LNCaP clone FGC (cell line): ENCODE data around the gene ZCCHC2.
A peak's percentile ranks its signal among the peaks of the same experiment; 100 is the strongest.

ENCODE experiments used
- DNase-seq: peaks from one replicate; pipeline ENCODE4 v3.0.0-alpha.2; 2011; ENCODE audit warnings: low read depth
- H3K4me3 ChIP-seq: 2 replicates; pipeline ENCODE4 v1.5.1; 2011; ENCODE audit warnings: mild to moderate bottlenecking, low read depth, low read length, control low read depth
- TF ChIP-seq, protein P1 (sequence below): IDR thresholded peaks from 2 replicates; pipeline ENCODE4 v1.5.1; 2012; ENCODE audit warnings: mild to moderate bottlenecking; ENCODE audit not compliant: control insufficient read depth, insufficient read depth; ENCODE audit errors: extremely low read depth

Gene ZCCHC2

DNA sequence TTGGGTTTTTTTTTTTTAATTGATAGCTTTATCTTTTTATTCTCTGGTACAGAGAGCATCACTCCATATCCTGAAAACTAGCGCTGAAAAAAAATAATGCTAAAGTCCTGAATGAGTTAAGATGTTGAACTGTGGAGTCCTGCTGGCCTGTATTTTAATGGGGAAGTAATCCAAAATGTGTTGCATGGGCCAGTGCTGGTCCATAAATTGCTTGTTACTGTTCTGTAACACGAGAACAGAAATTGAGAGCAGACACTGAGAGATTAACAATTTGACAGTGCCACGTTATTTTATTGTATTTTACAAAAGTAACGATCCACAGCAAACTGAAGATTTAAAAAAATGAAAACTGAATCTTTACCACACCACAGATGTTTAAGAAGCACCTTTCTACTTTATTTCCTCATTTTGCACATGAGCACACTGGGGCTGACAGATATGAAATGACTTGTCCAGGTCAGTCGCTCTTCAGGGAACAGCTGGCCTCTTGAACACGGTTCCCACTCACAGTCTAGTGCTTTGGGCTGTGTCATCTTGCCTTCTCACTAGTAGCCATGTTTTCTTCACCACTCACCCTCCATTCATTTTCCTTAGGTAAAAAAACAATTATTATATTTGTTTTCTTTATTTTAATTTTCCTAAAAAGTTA, 35.3 kb downstream of the ZCCHC2 start:
- no peak for DNase-seq
- no peak overlapping the region for H3K4me3 ChIP-seq
- TF ChIP-seq, protein P1, sequence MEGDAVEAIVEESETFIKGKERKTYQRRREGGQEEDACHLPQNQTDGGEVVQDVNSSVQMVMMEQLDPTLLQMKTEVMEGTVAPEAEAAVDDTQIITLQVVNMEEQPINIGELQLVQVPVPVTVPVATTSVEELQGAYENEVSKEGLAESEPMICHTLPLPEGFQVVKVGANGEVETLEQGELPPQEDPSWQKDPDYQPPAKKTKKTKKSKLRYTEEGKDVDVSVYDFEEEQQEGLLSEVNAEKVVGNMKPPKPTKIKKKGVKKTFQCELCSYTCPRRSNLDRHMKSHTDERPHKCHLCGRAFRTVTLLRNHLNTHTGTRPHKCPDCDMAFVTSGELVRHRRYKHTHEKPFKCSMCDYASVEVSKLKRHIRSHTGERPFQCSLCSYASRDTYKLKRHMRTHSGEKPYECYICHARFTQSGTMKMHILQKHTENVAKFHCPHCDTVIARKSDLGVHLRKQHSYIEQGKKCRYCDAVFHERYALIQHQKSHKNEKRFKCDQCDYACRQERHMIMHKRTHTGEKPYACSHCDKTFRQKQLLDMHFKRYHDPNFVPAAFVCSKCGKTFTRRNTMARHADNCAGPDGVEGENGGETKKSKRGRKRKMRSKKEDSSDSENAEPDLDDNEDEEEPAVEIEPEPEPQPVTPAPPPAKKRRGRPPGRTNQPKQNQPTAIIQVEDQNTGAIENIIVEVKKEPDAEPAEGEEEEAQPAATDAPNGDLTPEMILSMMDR = no peak

DNA sequence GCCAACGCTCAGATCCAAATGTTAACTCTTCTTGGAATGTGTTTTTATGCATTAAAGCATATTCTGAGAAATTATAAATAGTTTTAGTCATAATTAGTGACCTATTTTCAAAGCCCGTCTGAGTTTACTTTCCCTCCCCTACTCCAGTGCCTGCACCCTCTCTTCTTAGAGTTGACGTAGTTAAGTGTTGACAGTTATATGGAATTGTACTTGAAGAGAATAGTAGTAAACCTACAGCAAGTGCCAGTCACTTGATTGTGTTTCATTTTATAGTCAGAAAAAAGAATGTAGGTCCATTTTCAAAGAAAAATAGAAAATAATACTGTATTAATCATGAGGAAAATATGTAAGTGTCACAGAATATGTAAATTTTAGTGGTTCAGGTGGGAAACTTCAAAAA, 41.2 kb downstream of the ZCCHC2 start:
- no peak for DNase-seq
- TF ChIP-seq, protein P1 = no peak
- no peak overlapping the region for H3K4me3 ChIP-seq

DNA sequence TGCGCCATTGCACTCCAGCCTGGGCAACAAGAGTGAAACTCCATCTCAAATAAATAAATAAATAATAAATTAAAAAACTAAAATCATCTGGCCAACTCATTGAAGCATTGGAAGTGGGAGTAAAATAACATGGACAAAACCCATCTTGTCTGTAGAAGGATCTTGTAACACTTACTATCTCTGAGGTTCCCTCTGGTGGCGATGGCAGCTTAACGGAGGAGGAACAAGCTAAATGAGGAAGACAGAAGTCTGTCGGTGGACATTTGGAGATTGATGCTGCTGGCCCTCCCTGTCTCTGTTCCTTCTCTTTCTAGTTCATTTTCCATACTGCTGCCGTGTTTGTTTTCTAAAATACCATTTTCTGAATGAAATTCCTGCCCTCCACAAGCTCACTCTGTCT, 43.4 kb downstream of the ZCCHC2 start:
- H3K4me3 ChIP-seq = no peak overlapping the region
- TF ChIP-seq, protein P1 = 0 out of 2 replicates have a peak, but pooled peaks have one; percentile 3
- DNase-seq = no peak

DNA sequence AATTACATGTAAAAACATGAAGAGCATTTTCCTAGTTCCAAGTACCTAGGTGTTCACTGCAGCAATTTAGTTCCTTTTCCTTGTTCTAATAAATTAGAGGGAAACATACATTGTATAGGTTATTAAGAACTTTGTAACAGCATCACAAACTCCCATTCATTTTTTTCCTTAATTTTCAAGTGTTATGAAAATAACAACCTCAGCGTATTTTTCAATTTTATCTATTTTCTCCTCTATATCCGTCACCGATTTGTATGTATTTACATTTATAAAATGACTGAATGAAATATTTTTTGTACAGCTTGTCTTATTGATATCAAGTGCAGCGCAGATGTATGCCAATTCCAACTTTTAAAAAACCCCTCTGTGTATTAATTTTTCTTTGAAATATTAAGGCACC, 44.0 kb downstream of the ZCCHC2 start:
- DNase-seq = no peak
- H3K4me3 ChIP-seq = no peak overlapping the region
- TF ChIP-seq, protein P1 = no peak

DNA sequence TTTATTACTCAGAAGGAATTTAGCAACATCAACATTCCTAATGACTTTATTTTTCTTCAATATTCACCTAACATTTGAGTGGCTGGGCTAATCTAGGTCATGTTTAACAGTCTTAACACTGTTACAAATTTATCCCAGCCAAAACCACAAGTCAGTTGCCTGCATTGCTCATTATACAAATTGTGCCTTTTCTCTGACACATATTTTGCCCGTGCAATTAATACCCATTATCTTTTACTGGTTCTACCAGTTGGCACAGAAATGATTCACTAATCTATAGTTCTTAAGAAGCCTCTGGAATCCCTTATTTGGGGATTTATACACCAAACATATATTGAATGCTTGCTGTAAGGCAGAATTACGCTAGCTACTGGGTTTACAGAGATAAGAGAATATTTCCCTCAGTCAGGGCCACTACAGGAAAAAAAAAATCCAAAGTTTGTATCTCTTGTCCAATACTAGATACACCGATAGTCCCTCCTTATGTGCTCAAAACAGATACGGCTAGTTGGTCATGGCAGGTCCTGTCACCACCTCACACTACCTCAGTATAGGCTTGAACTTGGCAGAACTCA, 46.3 kb downstream of the ZCCHC2 start:
- DNase-seq = no peak
- no peak overlapping the region for H3K4me3 ChIP-seq
- TF ChIP-seq, protein P1 = no peak

DNA sequence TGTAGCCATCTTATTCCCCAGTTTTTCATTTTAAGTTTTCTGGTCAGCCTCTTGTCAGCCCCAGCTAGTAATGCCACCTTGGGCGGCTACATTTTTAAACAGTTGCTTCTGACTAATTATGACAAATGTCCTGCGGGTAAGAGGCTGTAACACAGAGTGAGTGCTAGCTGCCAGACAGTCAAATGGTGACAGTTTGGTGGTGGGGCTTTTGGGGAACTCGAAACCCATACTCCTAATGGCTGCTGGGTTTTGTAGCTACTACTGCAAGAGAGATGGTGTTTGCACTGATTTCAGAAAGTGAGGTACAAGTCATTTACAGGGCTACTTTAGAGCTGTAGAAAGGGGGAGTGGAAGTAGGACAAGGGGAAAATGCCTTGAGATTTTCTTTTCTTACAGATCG, 48.2 kb downstream of the ZCCHC2 start:
- no peak for DNase-seq
- H3K4me3 ChIP-seq = no peak overlapping the region
- TF ChIP-seq, protein P1 = no peak

DNA sequence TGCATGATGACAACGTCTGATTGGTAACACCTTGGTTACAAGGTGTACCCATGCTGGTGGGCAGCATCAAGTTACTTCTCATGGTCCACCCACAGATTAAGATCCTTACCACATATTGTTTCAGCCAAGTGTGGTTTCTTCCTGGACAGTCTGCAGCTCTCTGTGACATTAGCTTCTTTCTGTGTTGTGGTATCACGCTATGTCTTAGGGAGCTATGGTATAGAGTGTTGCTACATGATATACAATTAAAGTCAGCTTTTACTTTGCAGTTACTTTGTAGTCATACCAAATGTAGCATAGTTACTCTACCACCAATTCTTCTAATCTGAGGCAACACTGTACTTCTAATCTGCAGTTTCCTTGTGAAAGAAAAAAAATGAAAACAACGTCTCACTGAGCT, 48.8 kb downstream of the ZCCHC2 start:
- TF ChIP-seq, protein P1 = no peak
- no peak overlapping the region for H3K4me3 ChIP-seq
- DNase-seq = no peak
